Activated T-helper 2 cell treated with anti-CD3 and anti-CD28 coated beads, Interferon-gamma antibody, Interleukin-2, Interleukin-4, amounts not matched to agents 10 μg/mL and 5 μg/mL and 100 μg/mL, durations not matched to agents 14 hours and 24 hours and 36 hours (primary cell): ENCODE measurements around the gene TAF3. TPM values are rescaled to one million over a fixed set of nuclear protein-coding genes. Genes with fewer than 3 reads are reported as not detected.
A peak's percentile ranks its signal among the peaks of the same experiment; 100 is the strongest.

Experiments used
- DNase-seq: peaks from one replicate; pipeline ENCODE4 v3.0.0; 2021; ENCODE audit warnings: low spot score
- H3K27ac Mint-ChIP-seq: one replicate; pipeline ENCODE4 v1.8.0; 2021; ENCODE audit warnings: mixed read lengths
- H3K27me3 Mint-ChIP-seq: one replicate; pipeline ENCODE4 v1.8.0; 2021; ENCODE audit warnings: low read depth, mixed read lengths
- H3K36me3 Mint-ChIP-seq: one replicate; pipeline ENCODE4 v1.8.0; 2021; ENCODE audit warnings: low read depth, mixed read lengths
- H3K4me1 Mint-ChIP-seq: one replicate; pipeline ENCODE4 v1.8.0; 2021; ENCODE audit warnings: low read depth, mixed read lengths
- H3K4me3 Mint-ChIP-seq: one replicate; pipeline ENCODE4 v1.8.0; 2021; ENCODE audit warnings: low read depth, mild to moderate bottlenecking, moderate library complexity, mixed read lengths
- H3K9me3 Mint-ChIP-seq: one replicate; pipeline ENCODE4 v1.8.0; 2021; ENCODE audit warnings: mixed read lengths
- intact Hi-C: fragments of 100-400 bp; cut with micrococcal nuclease; formaldehyde crosslinking; loops from one replicate; pipeline ENCODE4 v1.15.1; 2023
- total RNA-seq: library from RNA; stranded (reverse); gene quantifications from 2 replicates; pipeline ENCODE4 v1.2.3, GENCODE V29; 2022

The TAF3 gene
- total RNA-seq, 1 donor from 2014 or later: 17.4 TPM

DNA sequence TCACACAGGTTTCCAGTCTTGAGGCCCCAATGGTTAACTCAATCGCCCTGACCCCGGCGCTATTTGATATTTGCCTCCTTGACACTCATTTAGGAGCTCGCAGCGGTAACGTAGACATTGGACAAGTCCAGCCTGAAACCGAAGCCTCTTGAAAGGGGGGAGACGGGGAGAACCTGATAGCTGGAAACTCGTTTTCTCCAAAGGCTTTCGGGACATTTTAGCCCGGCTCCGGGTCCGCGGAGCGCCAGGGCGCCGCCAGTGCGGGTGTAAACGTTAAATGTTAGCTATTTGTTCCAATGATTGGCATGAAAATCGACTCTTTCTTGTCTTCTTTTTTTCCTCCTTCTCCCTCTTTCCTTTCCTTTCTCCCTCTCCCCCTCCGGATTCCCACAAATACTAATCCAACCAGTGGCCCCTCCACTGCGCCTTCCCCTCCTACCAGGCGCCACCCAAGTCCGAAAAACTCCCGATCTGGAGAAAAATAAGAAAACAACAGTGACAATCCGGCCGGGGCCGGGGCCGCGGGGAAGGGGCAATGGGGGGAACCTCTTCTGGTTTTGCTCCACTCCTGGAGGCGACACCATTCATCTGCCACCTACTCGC lies 219.0 kb downstream of the TAF3 start:
- Mint-ChIP-seq H3K9me3 (no peaks in the 10 kb centered on the region), H3K4me3 (peak overlapping the region; percentile 69), H3K4me1 (peaks cover 41% of the 10 kb centered on the region), H3K27ac (no peak overlapping the region), H3K36me3 (peaks cover 4% of the 10 kb centered on the region), H3K27me3 (peaks cover 71% of the 10 kb centered on the region)
- DNase-seq: no peak
- intact Hi-C loops: no loop called here

DNA sequence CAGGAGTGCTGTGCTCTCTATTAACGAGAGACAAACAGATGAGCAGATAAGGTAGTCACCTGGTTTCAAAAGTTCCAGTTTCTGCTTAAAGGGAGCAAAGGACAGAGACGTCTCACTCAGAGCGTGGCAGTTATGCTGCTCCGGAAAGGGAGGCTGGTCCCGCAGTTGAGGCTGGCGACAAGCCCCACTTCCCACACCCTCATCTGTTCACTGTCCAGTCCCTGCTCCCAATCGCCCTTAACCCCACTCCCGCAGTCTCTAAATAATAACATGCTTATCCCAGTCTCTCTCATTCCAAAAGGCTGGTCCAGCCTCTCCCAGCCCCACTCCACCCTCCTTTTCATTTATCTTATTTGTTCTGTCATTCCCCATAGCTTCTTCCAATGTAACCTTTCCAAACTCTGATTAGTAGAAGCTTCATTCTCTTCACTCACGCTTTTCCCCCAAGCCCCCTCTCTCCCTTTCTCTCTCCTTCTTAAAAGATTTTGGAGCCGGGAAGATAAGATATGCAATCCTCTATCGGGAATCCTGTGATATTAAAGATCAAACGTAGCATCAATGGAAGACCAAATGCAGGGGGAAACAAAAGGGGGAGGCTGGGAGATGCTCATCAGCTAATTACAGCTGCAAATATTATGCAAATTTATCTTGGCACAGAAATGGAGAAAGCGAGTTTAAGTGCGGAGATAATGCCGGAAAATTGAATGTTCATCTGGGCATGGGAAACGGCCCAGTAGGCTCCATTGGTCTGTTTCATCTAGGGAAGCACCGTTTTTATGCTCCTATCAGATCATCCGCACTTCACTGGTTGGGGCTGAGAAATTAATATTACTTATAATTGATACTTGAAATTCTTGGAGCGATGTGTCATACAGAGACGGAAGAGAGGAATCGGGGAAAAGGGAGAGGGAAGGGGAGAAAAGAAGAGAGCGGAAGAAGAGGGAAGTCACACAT lies 219.9 kb downstream of the TAF3 start:
- no peak for DNase-seq
- Mint-ChIP-seq H3K4me1 (peaks cover 49% of the 10 kb centered on the region), H3K27me3 (peaks cover 71% of the 10 kb centered on the region), H3K36me3 (peaks cover 7% of the 10 kb centered on the region), H3K27ac (no peak overlapping the region), H3K9me3 (no peaks in the 10 kb centered on the region), H3K4me3 (peak overlapping the region; percentile 69)
- intact Hi-C loops: no loop called here

DNA sequence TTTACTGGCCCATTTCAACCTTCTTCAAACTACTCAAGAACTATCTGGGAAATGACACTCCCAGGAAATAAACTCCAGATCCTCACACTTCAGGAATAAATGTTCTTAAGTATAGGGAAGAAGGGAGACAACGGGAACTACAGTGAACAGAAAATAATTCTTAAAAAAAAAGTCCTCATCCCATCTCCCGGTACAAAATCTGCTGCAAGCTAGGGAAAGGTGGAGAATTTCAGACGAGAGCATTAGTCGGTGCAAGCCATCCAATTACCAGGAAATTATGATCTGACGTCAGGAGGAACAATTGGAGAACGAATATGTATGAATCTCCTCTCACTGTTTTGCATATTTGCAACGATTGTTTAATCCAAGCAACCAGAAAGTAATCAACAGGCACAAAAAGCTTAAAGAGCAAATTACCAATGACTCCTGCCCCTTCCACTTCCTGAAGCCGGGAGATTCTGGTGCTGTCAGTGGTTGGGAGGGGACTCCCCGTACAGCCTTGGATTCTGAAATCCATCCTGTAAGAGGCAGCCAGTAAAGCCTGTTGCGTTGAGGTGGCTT lies 221.1 kb downstream of the TAF3 start:
- no peak for DNase-seq
- peaks cover 75% of the 10 kb centered on the region for H3K27me3 Mint-ChIP-seq
- peaks cover 58% of the 10 kb centered on the region for H3K4me1 Mint-ChIP-seq
- no peaks in the 10 kb centered on the region for H3K9me3 Mint-ChIP-seq
- intact Hi-C loops: no loop called here
- no peak overlapping the region for H3K4me3 Mint-ChIP-seq
- H3K27ac Mint-ChIP-seq: peak overlapping the region; percentile 0
- H3K36me3 Mint-ChIP-seq: peaks cover 13% of the 10 kb centered on the region

DNA sequence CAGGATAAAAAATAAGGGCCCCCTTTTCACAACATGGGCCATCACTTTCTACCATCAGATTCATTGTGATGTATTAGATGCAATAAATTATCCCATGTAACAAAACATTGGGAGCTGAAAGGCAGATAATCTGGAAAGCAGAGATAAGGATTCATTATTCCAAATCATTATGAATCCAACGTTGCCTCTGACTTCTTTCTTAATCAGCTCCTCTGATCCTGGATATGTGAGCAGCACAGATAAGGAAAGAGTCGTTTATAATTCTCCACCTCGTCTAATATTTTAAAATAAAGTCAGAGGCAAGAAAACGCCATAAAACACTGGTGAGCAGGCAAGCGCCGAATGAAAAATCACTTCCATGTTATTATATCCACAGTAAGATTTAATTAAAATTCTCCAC lies 222.3 kb downstream of the TAF3 start:
- intact Hi-C loops: loop anchor here (5.0 kb wide), 1 partner anchor 168 kb away; no protein-coding TSS in a partner anchor
- Mint-ChIP-seq H3K4me3 (no peak overlapping the region), H3K36me3 (peaks cover 16% of the 10 kb centered on the region)

DNA sequence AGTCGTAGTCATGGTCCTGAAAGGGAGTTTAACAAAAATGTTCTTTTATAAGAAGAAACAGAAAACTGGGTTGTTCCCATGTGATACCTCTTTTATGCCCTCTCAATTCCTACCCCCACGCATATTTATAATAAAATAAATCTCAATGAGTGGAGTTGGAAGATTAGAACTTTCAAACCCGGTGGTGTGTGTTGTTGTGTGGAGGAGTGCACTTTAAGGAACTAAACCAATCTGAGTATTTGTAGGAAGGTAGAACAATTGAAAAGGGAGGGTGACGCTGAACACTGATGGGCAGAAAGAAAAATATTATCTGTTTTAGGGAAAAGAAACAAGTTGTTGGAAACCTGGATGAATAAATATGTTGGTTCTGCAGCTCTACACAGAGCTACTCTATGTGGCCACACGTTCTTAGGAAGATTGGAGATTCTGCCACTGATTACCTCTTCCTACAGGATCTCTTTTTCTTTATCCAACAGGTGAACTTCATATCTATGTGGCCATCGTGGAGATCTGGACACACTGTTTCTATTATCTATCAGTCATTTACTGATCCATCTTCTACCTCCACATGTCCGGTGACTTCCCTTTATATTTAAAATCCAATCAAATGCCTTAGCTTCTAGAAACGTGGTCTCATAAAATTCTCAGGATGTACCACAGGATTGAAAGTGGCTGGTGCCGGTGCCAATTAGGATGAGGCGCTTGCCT lies 223.1 kb downstream of the TAF3 start:
- DNase-seq: no peak

More for the DNA sequence above, 222.3 kb downstream of the TAF3 start:
- peaks cover 71% of the 10 kb centered on the region for H3K27me3 Mint-ChIP-seq
- peaks cover 63% of the 10 kb centered on the region for H3K4me1 Mint-ChIP-seq
- no peak for DNase-seq
- no peak overlapping the region for H3K27ac Mint-ChIP-seq
- no peaks in the 10 kb centered on the region for H3K9me3 Mint-ChIP-seq

DNA sequence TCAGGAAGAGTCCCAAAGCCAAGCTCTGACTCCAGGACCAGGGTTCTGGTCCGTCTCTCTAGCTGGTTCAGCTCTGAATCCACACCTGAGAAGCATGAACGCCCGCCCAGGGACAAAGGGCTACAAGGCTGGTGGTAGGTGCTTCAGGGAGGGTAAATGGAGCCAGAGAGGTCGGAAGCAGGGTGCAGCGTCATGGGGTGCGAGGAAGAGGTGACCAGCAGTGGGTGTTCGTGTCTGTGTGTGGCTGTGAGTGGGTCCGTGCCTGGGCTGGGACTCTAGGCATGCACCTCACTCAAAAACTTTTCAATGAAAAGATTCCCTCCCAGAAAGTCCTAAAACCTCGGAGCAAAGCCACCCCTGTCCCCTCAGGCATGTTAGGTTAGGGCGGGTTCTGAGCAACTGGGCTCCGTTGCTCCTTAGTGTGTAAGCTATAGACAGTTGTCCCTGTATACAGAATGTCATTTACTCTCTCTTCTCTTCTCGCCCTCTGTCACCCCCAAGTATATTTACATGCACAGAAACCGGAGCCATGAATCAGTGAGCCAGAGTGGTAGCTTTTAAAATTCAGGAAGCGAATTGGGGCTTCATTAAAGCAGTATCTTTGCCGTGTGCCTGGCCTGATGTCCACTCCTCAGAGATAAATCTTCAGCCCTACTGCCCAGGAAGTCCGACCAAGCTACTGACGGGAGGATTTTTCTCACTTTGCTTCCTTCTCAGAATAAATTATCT lies 223.9 kb downstream of the TAF3 start:
- H3K4me1 Mint-ChIP-seq: peaks cover 72% of the 10 kb centered on the region
- peaks cover 69% of the 10 kb centered on the region for H3K27me3 Mint-ChIP-seq
- H3K9me3 Mint-ChIP-seq: no peaks in the 10 kb centered on the region
- peak overlapping the region; percentile 6 for H3K27ac Mint-ChIP-seq
- intact Hi-C loops: loop anchor here (5.0 kb wide), 1 partner anchor 170 kb away; no protein-coding TSS in a partner anchor
- DNase-seq: no peak
- peaks cover 29% of the 10 kb centered on the region for H3K36me3 Mint-ChIP-seq
- H3K4me3 Mint-ChIP-seq: peak overlapping the region; percentile 2

More for the DNA sequence above, 223.1 kb downstream of the TAF3 start:
- Mint-ChIP-seq H3K4me1 (peaks cover 68% of the 10 kb centered on the region), H3K27me3 (peaks cover 71% of the 10 kb centered on the region), H3K9me3 (no peaks in the 10 kb centered on the region), H3K27ac (peak overlapping the region; percentile 6), H3K4me3 (no peak overlapping the region), H3K36me3 (peaks cover 23% of the 10 kb centered on the region)
- intact Hi-C loops: loop anchor here (5.0 kb wide), 1 partner anchor 169 kb away; no protein-coding TSS in a partner anchor

DNA sequence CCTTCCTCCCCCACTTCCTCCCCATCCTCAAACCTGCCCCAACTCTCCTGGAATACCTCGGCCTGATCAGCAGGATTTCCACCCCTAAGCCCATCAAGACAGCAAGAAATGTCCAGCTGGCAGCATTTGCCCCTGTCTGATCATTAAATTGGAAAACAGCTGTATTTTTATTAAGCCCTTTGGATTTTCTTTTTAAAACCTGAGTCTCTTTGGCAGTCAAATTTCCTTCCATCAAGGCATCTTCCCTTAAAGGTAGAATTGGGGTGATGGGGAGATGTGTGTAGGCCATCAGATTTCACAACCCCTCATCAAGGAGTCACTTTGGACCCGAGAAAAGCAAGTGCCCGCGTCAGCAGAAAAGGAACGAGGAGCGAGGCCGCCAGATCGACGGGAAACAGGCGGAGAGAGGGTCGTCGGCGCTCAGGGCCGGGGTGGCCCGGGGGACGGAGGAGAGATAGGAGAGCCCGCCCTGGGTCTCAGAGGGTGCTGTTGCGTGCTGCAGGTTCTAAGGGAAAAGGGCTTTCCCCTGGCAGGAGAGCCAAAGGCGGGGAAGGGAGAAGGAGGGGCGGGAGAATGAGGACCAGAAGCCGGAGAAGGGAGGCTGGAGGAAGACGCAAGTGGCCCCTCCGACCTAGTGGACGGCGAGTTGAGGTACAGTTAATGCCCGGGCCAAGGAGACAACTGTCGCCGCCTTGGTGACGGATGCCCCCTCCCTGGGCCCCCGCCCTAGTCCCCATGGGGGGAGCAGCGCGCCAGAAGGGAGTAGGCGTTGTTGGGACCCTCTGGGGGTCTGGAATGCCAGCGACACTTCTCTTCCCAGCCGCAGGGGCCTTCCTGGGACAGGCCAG lies 224.6 kb downstream of the TAF3 start:
- Mint-ChIP-seq H3K4me3 (peak overlapping the region; percentile 37), H3K9me3 (no peaks in the 10 kb centered on the region), H3K27me3 (peaks cover 62% of the 10 kb centered on the region), H3K4me1 (peaks cover 74% of the 10 kb centered on the region), H3K36me3 (peaks cover 36% of the 10 kb centered on the region), H3K27ac (peak overlapping the region; percentile 6)
- intact Hi-C loops: loop anchor here (5.0 kb wide), 1 partner anchor 171 kb away; no protein-coding TSS in a partner anchor
- DNase-seq: no peak

DNA sequence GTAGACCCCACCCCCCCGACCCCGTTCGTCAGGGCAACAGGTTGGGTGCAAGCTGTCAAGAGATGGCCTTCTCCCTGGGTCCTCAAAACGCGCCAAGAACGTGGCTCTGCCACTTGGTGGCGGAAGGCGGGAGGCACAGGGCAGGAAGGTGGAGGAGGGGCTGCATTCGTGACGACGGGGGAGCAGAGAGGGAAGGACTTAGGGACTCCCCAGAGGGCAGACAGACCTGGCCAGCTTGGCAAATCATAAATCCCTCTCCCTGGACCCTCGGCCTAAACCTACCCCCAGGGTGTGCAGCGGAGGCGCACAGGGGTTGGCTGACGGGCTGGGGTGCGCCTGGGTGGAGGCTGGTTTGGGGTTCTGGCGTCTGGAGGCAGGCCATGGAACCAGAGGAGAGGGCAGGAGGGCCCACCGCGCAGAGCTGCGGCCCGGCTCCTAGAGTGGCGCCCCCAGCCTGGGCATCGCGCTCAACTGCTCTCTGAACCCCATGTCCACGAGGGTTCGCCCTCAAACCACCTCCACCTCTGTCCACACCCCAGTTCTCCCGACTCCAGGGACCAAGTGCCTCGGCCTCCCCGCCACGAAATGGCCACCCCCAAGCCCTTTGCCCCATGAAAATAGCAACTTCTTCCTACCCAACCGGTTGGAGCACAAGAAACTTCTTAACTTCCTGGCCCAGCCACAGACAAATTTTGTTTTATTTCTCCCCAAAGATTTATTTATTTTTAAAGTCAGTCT lies 225.4 kb downstream of the TAF3 start:
- H3K9me3 Mint-ChIP-seq: no peaks in the 10 kb centered on the region
- H3K27ac Mint-ChIP-seq: peak overlapping the region; percentile 48
- no peak for DNase-seq
- peaks cover 67% of the 10 kb centered on the region for H3K4me1 Mint-ChIP-seq
- H3K36me3 Mint-ChIP-seq: peaks cover 43% of the 10 kb centered on the region
- intact Hi-C loops: loop anchor here (5.0 kb wide), 1 partner anchor 171 kb away; no protein-coding TSS in a partner anchor
- peaks cover 55% of the 10 kb centered on the region for H3K27me3 Mint-ChIP-seq
- H3K4me3 Mint-ChIP-seq: peak overlapping the region; percentile 81

DNA sequence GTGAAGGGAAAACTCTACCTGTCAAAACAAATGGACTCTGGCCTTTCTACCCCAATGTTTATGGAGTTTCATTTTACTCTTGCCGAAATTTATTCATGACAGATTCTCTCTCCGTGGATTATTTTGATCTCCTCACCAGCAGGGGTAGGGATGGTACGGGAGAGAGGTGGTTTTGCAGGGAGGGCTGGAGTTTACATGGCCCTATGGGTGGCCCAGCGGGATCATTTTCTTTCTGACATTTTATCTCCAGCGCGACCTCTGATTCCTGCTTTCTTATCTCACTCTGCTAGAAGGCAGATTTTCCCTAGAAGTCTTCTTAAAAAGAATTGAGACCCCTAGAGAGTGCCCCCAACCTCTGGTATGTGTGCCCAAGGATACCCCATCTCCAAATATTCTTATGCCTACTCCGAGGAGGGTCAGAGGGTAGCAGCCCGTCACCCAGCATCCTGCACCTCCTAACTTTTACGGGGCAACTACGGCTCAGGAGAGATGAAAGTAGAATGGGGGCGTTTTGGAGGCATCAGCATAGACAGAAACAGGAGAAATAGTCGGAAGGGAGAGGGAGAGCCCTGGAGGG lies 226.1 kb downstream of the TAF3 start:
- H3K27ac Mint-ChIP-seq: peak overlapping the region; percentile 40
- DNase-seq: no peak
- peak overlapping the region; percentile 81 for H3K4me3 Mint-ChIP-seq

DNA sequence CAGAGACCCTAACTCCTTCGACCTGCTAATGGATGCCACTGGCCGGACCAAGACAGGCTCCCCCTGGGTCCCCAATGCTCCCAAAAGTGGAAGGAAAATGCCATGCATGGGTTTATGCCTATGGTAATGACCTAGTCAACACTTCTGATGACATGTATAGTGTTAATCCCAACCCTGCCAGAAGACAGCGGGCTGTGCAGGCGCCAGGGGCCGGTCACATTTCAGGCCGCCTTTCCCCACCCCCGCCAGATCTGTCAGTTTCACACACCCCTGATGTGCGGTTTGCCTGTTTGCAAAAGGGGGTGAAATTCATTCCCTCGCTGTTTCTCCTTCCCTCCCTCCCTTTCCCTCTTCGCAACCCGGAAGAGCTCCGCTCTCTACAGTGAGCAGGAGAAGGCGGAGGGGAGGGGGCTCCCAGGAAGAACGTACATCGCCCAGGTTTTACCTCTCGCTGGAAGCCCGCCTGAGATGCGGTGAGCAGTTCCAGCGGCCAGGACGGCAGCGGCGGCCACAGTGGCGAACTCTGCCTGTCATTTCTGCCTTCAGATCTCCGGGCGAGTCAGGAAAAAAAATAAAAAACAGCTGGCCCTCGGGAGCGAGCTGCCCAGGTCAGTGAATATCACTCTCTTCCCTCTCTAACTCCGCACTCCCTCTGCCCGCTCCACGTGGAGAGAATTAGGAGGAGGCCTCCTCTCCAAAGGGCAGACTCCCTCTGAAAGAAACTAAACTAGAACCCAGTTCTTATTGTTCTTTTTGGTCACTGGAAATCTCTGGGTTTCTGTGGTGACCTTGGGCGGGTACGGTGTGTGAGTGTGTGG lies 226.8 kb downstream of the TAF3 start:
- intact Hi-C loops: loop anchor here (5.0 kb wide), 6 partner anchors 173 to 1257 kb away; no protein-coding TSS in a partner anchor
- no peak for DNase-seq
- peak overlapping the region; percentile 81 for H3K4me3 Mint-ChIP-seq
- peaks cover 58% of the 10 kb centered on the region for H3K4me1 Mint-ChIP-seq
- peaks cover 41% of the 10 kb centered on the region for H3K27me3 Mint-ChIP-seq
- peak overlapping the region; percentile 40 for H3K27ac Mint-ChIP-seq
- peaks cover 48% of the 10 kb centered on the region for H3K36me3 Mint-ChIP-seq
- H3K9me3 Mint-ChIP-seq: no peaks in the 10 kb centered on the region

More for the DNA sequence above, 226.1 kb downstream of the TAF3 start:
- Mint-ChIP-seq H3K27me3 (peaks cover 48% of the 10 kb centered on the region), H3K4me1 (peaks cover 63% of the 10 kb centered on the region), H3K36me3 (peaks cover 47% of the 10 kb centered on the region), H3K9me3 (no peaks in the 10 kb centered on the region)
- intact Hi-C loops: loop anchor here (5.0 kb wide), 1 partner anchor 172 kb away; no protein-coding TSS in a partner anchor
